GM19438 (cell line): Measurements from ENCODE around the gene KNDC1.

Source experiments
- ATAC-seq: cut with Tn5 transposase; IDR thresholded peaks from one replicate; pipeline ENCODE4 v1.9.1; 2021; ENCODE audit warnings: low read depth; ENCODE audit not compliant: unreplicated experiment

KNDC1 gene

DNA sequence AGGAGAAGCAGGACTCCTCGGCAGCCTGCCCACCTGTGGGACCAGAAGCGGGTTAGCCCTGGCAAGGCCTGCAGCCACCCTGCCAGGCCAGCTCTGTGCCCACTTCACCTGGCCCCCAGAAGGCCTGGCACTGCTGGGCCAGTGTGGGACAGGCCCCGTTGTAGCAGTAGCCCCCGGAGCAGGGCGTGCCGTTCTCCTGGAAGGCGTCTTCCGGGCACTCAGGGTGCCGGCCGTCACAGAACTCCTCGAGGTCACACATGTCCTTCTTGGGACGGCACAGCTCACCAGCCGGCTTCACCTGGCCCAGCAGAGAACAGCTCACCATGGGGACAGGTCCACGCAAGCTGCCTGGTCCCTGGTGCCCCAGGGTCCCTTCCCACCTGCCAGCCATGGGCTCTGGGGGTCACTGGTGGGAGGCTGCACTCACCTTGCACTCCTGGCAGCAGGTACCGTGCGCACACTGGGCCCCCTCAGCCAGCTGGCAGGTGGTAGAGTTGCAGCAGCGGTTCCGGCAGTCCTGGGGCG lies 110.8 kb downstream of the KNDC1 start:
- no peak for ATAC-seq

DNA sequence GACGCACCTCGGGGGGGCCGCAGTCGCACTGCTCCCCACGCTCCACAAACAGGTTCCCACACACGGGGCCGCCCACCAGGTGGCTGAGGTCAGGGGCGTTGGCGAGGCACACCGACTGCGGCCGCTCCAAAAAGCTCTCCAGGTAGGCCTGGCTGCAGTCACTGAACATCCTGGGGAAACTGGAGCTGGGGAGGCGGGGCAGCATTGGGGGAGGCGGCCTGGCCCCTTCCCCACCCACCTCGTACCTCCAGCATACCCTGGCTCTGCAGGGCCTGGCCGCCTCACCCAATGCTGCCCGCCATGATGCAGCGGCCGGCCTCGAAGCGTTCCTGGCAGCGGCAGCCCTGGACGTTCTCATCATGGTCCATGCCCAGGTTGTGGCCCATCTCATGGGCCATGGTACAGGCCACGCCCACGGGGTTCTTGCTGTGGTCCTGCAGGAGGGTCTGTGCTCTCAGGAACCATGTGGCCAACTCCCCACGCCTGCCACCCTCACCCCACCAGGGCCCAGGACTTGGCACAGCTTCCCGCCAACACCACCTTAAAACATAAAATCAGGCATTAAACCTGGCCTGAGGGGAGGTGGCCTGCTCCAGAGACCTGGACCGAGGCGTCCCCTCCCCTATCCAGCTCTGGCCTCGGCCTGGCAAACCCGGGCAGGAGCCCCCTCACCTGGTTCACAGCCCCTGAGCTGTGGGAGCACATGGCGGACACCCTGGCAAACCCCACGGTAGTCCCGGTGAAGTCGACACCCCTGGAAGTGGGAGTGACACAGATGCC lies 111.7 kb downstream of the KNDC1 start:
- no peak for ATAC-seq

- no peak for ATAC-seq
Measured at GRCh38 chr10:133272301-133272963, 112.4 kb downstream of the KNDC1 start.

GRCh38 chr10:133272964-133273420 lies 113.0 kb downstream of the KNDC1 start:
- no peak for ATAC-seq

DNA sequence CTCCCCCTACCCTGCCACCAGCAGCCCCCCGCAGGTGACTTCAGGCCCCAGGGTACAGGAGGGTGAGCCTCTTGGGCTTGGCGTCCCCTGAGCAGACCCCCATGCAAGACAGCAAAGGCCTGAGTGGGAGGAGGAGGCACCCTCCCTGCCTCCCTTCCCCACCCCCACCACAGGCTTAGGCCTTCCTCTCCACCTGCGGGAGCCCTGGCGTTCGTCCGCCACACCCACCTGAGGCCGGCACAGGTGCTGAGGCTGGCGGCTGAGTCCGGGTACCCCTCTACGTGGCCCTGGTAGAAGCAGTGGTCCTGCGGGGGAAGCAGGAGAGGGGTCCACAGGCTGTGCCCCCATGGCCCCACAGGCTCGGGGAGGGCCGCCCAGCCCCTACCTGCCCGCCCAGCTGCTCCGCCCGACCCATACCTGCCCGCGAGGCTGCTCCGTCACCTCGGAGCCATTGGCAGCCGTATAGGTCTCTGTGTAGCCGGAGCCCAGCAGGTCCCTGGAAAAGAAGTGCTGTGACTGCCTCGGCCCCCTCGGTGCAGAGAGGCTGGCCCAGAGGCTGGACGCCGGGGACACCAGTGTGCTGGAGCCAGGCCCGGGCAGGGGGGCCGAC lies 113.6 kb downstream of the KNDC1 start:
- no peak for ATAC-seq

DNA sequence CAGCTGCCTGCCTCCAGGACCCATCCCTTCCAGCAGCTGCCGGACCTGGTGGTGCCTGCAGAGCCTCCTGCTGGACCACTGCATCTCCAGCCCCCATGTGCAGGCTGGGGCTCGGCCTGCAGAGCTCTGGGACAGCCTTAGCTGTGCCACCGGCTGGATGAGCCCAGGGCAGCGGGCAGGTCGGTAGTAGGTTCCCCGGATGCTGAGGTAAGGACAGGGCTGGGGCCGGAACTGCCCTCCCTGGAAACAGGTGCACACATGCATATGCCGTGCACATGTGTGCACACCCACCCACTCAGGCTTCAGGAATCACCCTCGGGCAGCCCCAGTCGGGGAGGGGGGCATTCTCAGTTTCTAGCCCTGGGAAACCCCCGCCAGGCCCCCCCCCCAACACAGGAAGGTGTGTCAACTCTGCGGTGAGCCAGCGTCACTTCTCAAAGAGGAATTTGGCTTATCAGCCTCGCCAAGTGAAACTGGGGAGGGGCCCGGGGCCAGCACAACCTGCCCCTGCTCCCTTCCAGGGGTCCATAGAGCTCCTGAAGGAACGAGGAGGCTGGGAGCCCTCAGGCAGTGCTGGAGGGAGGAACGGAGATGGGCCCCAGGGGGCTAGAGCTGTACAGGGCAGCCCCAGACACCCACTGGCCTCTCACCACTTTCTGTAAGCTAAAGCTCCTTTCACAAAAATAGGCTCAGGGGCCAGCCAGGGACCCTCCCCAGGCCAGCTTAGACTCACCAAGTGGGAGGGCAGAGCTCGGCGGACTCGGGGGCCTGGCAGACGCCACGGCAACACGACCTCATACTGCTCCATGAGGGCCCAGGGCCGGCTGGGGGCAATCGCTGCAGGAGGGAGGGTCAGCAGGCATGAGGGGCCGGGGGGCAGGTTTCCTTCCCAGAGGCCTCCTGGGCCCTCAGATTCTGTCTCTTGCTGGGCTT lies 115.0 kb downstream of the KNDC1 start:
- peak; percentile 44 for ATAC-seq

DNA sequence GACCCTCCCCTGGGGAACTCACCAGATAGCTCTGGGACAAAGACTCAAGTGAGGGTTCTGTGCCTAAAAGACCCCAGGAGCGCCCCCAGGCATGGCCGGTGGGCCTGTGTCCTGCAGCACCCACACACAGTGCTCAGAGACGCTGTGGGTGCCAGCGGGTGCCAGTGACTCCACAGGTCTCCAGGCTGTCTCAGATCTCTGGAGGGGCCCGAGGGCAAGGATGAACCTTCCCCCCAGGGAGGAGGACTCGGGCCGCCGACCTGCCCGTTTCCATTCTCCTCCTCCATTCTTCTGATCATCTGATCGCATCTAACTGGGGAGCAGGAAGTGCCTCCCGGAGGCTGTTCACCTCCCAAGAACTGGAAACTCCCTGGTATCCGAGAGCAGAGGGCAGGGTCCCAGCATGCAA lies 115.7 kb downstream of the KNDC1 start:
- peak; percentile 36 for ATAC-seq
